ENCODE results near the gene HMMR.

HMMR gene

DNA sequence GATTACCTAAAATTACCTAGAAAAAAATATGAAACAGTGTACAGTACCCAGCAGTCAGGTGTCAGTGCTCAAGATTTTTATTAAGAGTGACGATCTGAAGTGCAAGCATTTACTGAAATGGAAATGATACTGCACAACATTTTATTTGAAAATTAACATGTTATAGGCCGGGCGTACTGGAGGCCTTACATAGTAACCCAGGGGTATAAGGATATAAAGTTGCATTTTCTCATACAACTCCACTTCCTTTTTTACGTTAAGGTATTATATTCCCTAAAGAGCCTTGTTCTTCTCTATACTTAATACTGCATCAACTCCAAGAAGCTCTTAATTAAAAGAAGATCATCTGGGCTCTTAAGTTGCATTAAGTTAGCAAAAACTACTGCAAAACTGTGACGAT, 48.3 kb downstream of the HMMR start:
- Histone ChIP-seq H3K9me3 (ENCODE audit: severe bottlenecking) (no peaks in the 10 kb centered on the region), H3K27me3 (ENCODE audit: insufficient read depth, low read depth, severe bottlenecking) (no peaks in the 10 kb centered on the region), H3K36me3 (peaks cover 24% of the 10 kb centered on the region), H3K4me3 (ENCODE audit: low read depth, low read length) (no peak overlapping the region), H3K27ac (no peak overlapping the region)
- TF ChIP-seq, protein P1, sequence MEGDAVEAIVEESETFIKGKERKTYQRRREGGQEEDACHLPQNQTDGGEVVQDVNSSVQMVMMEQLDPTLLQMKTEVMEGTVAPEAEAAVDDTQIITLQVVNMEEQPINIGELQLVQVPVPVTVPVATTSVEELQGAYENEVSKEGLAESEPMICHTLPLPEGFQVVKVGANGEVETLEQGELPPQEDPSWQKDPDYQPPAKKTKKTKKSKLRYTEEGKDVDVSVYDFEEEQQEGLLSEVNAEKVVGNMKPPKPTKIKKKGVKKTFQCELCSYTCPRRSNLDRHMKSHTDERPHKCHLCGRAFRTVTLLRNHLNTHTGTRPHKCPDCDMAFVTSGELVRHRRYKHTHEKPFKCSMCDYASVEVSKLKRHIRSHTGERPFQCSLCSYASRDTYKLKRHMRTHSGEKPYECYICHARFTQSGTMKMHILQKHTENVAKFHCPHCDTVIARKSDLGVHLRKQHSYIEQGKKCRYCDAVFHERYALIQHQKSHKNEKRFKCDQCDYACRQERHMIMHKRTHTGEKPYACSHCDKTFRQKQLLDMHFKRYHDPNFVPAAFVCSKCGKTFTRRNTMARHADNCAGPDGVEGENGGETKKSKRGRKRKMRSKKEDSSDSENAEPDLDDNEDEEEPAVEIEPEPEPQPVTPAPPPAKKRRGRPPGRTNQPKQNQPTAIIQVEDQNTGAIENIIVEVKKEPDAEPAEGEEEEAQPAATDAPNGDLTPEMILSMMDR (IDR thresholded peaks at IDR 0.05; ENCODE audit: low read depth, low read length), result no peak
- no peak for DNase-seq

GRCh38 chr5:163509291-163509951, 49.0 kb downstream of the HMMR start:
- H3K4me3 ChIP-seq (ENCODE audit: low read depth, low read length), result no peak overlapping the region
- no peak overlapping the region for H3K27ac ChIP-seq
- TF ChIP-seq, protein P1 (IDR thresholded peaks at IDR 0.05; ENCODE audit: low read depth, low read length), result no peak
- no peaks in the 10 kb centered on the region for H3K9me3 ChIP-seq (ENCODE audit: severe bottlenecking)
- DNase-seq, result no peak
- no peaks in the 10 kb centered on the region for H3K27me3 ChIP-seq (ENCODE audit: insufficient read depth, low read depth, severe bottlenecking)
- peaks cover 28% of the 10 kb centered on the region for H3K36me3 ChIP-seq

DNA sequence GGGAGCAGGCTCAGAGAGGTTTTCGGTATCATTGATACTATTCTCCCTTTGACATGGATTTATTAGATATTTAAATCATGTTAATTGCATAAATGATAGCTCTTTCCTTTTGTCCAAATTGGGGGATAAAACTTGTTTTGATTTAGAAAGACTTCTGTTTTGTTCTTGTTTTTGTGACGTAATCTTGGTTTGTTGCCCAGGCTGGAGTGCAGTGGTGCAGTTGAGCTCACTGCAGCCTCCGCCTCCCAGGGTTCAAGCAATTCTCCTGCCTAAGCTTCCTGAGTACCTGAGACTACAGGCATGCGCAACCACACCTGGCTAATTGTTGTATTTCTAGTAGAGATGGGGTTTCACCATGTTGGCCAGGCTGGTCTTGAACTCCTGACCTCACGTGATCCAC, 52.1 kb downstream of the HMMR start:
- no peak overlapping the region for H3K4me3 ChIP-seq (ENCODE audit: low read depth, low read length)
- no peaks in the 10 kb centered on the region for H3K9me3 ChIP-seq (ENCODE audit: severe bottlenecking)
- no peak for DNase-seq
- no peaks in the 10 kb centered on the region for H3K27me3 ChIP-seq (ENCODE audit: insufficient read depth, low read depth, severe bottlenecking)
- no peak overlapping the region for H3K27ac ChIP-seq
- TF ChIP-seq, protein P1 (IDR thresholded peaks at IDR 0.05; ENCODE audit: low read depth, low read length), result no peak
- peaks cover 54% of the 10 kb centered on the region for H3K36me3 ChIP-seq

DNA sequence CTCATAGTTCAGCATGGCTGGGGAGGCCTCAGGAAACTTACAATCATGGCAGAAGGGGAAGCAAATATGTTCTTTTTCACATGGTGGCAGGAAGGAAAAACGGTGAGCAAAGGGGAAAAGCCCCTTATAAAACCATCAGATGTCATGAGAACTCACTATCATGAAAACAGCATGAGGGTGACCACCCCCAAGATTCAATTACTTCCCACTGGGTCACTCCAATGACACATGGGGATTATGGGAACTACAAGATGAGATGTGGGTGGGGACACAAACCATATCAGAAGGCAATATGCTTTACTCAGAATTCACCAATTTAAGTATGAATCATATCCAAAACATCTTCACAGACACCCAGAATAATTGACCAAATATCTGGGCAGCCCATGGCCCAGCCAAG, 64.7 kb downstream of the HMMR start:
- TF ChIP-seq, protein P1 (IDR thresholded peaks at IDR 0.05; ENCODE audit: low read depth, low read length), result no peak
- no peaks in the 10 kb centered on the region for H3K27me3 ChIP-seq (ENCODE audit: insufficient read depth, low read depth, severe bottlenecking)
- H3K4me3 ChIP-seq (ENCODE audit: low read depth, low read length), result no peak overlapping the region
- no peak overlapping the region for H3K27ac ChIP-seq
- no peaks in the 10 kb centered on the region for H3K9me3 ChIP-seq (ENCODE audit: severe bottlenecking)
- peaks cover under 1% of the 10 kb centered on the region for H3K36me3 ChIP-seq
- no peak for DNase-seq

DNA sequence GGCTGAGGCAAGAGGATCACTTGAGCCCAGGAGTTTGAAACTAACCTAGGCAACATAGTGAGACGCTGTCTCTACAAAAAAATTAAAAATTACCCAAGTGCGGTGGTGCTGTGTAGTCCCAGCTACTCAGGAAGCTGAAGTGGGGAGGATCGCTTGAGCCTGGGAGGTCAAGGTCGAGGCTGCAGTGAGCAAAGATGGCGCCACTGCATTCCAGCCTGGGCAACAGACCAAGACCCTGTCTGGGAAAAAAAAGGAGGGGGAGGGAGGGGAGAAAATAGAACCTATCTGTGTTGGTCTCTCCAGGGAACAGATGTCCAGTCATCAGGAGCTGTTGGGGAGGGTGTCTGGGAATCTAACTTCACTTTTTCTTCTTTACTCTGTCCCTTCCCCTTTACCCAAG, 69.3 kb downstream of the HMMR start:
- Histone ChIP-seq H3K4me3 (ENCODE audit: low read depth, low read length) (no peak overlapping the region), H3K27ac (no peak overlapping the region), H3K9me3 (ENCODE audit: severe bottlenecking) (no peaks in the 10 kb centered on the region), H3K27me3 (ENCODE audit: insufficient read depth, low read depth, severe bottlenecking) (no peaks in the 10 kb centered on the region), H3K36me3 (no peaks in the 10 kb centered on the region)
- DNase-seq, result no peak
- TF ChIP-seq, protein P1 (IDR thresholded peaks at IDR 0.05; ENCODE audit: low read depth, low read length), result no peak

- Histone ChIP-seq H3K4me3 (ENCODE audit: low read depth, low read length) (no peak overlapping the region), H3K27ac (no peak overlapping the region), H3K9me3 (ENCODE audit: severe bottlenecking) (no peaks in the 10 kb centered on the region), H3K36me3 (no peaks in the 10 kb centered on the region), H3K27me3 (ENCODE audit: insufficient read depth, low read depth, severe bottlenecking) (no peaks in the 10 kb centered on the region)
- DNase-seq, result no peak
- TF ChIP-seq, protein P1 (IDR thresholded peaks at IDR 0.05; ENCODE audit: low read depth, low read length), result no peak
Observed at GRCh38 chr5:163531272-163531671, 70.8 kb downstream of the HMMR start.
